B cell (primary cell): Measurements from ENCODE around the gene TWF2. TPM values are rescaled to one million over a fixed set of nuclear protein-coding genes. Genes with fewer than 3 reads are reported as not detected.

ENCODE experiments used
- ATAC-seq: fragments of 200-7000 bp; cut with Tn5 transposase; one replicate; pipeline ENCODE4 v1.10.0; 2021; ENCODE audit warnings: low read depth, mild to moderate bottlenecking, moderate number of reproducible peaks, moderate library complexity
- CTCF ChIA-PET: fragments of 350-600 bp; sonication (Branson Sonifier 250); formaldehyde crosslinking; loops from one replicate; lab custom pipeline; 2021; ENCODE audit warnings: antibody characterized with exemption, inconsistent platforms; lab: Charles Lee
- POLR2A ChIA-PET: fragments of 350-600 bp; sonication (Branson Sonifier 250); formaldehyde crosslinking; loops from one replicate; lab custom pipeline; 2021; ENCODE audit warnings: antibody characterized with exemption; lab: Charles Lee
- DNase-seq: peaks from one replicate; pipeline ENCODE4 v3.0.0; 2013
- H2AFZ ChIP-seq: 2 replicates; pipeline ENCODE4 v1.6.1; 2012; ENCODE audit warnings: mild to moderate bottlenecking, low read depth, low read length; ENCODE audit not compliant: insufficient read depth, poor library complexity, severe bottlenecking
- H3K27ac ChIP-seq, 2 donors: 1 replicate in 1 of 2; 2 replicates in 1 of 2; pipeline ENCODE4 v1.5.1; 2012 to 2013; ENCODE audit warnings: low read length in 2 of 2, mild to moderate bottlenecking in 2 of 2, moderate library complexity in 1 of 2
- H3K27me3 ChIP-seq, 4 experiments: fragments of 200-600 bp in 1 of 4; sonication (generic) in 1 of 4; replicated peaks in 1 of 4; 1 replicate in 2 of 4; 2 replicates in 2 of 4; pipeline versions ENCODE4 v1.6.1 to v1.7.0; 2013 to 2016; ENCODE audit warnings: low read length in 3 of 4, mild to moderate bottlenecking in 2 of 4, mixed read lengths in 1 of 4, moderate library complexity in 1 of 4; ENCODE audit not compliant: insufficient read depth in 4 of 4, control insufficient read depth in 3 of 4; ENCODE audit errors: control extremely low read depth in 1 of 4
- H3K36me3 ChIP-seq, 2 experiments: replicated peaks in 1 of 2; 1 replicate in 1 of 2; 2 replicates in 1 of 2; pipeline versions ENCODE4 v1.6.1 to v1.7.1; 2013; ENCODE audit warnings: low read length in 1 of 2; ENCODE audit not compliant: insufficient read depth in 2 of 2, control insufficient read depth in 1 of 2; ENCODE audit errors: control extremely low read depth in 1 of 2, extremely low read depth in 1 of 2
- H3K4me1 ChIP-seq, 2 donors: fragments of 200-600 bp in 1 of 2; sonication (generic) in 1 of 2; 1 replicate in 1 of 2; 2 replicates in 1 of 2; pipeline versions ENCODE4 v1.5.1 to v1.6.1; 2013 to 2017; ENCODE audit warnings: low read length in 2 of 2; ENCODE audit not compliant: control insufficient read depth in 2 of 2, insufficient read depth in 2 of 2
- H3K4me2 ChIP-seq: replicated peaks from 2 replicates; pipeline ENCODE3; 2012; ENCODE audit warnings: mild to moderate bottlenecking, low read depth, low read length; ENCODE audit not compliant: poor library complexity, severe bottlenecking
- H3K4me3 ChIP-seq, 5 experiments: fragments of 200-600 bp in 1 of 5; sonication (generic) in 1 of 5; 1 replicate in 3 of 5; 2 replicates in 2 of 5; pipeline versions ENCODE4 v1.5.1 to v1.7.0; 2011 to 2016; ENCODE audit warnings: low read length in 4 of 5, mild to moderate bottlenecking in 4 of 5, low read depth in 2 of 5, control low read depth in 1 of 5, moderate library complexity in 1 of 5; ENCODE audit not compliant: insufficient read depth in 1 of 5; ENCODE audit errors: control extremely low read depth in 1 of 5, extremely low read depth in 1 of 5
- H3K79me2 ChIP-seq: fragments of 200-600 bp; sonication (generic); one replicate; pipeline ENCODE4 v1.6.0; 2016; ENCODE audit warnings: low read length; ENCODE audit not compliant: control insufficient read depth, insufficient read depth
- H3K9ac ChIP-seq: fragments of 200-600 bp; sonication (generic); 2 replicates; pipeline ENCODE4 v1.6.1; 2017; ENCODE audit warnings: mild to moderate bottlenecking, low read length, moderate library complexity
- H3K9me3 ChIP-seq, 3 donors: one replicate each; pipeline versions ENCODE4 v1.6.1 to v1.7.1; 2013; ENCODE audit warnings: low read length in 2 of 3; ENCODE audit not compliant: control insufficient read depth in 2 of 3, insufficient read depth in 1 of 3; ENCODE audit errors: control extremely low read depth in 1 of 3
- H4K20me1 ChIP-seq: 2 replicates; pipeline ENCODE4 v1.6.0; 2012; ENCODE audit warnings: mild to moderate bottlenecking, low read length; ENCODE audit not compliant: insufficient read depth, control insufficient read depth, poor library complexity, severe bottlenecking
- H3K27ac Mint-ChIP-seq: one replicate; pipeline ENCODE4 v1.8.0; 2021; ENCODE audit warnings: mixed read lengths
- H3K27me3 Mint-ChIP-seq: one replicate; pipeline ENCODE4 v1.8.0; 2021; ENCODE audit warnings: mixed read lengths
- H3K4me1 Mint-ChIP-seq: one replicate; pipeline ENCODE4 v1.8.0; 2021; ENCODE audit warnings: mixed read lengths
- H3K4me3 Mint-ChIP-seq: one replicate; pipeline ENCODE4 v1.8.0; 2021; ENCODE audit warnings: mixed read lengths
- H3K9me3 Mint-ChIP-seq: one replicate; pipeline ENCODE4 v1.8.0; 2022; ENCODE audit warnings: mixed read lengths; ENCODE audit not compliant: insufficient read depth
- EZH2 ChIP-seq: IDR thresholded peaks from 2 replicates; pipeline ENCODE4 v1.6.1; 2012; ENCODE audit warnings: borderline replicate concordance, low read depth, mild to moderate bottlenecking, moderate library complexity, low read length; ENCODE audit not compliant: insufficient read depth, poor library complexity, severe bottlenecking
- WGBS: methylation state at CpG from one replicate; pipeline ENCODE4 v1.1.5; 2013; ENCODE audit warnings: missing lambda C conversion rate; ENCODE audit not compliant: insufficient coverage; 5-methylcytosine and 5-hydroxymethylcytosine counted together
- intact Hi-C: fragments of 100-400 bp; cut with micrococcal nuclease; formaldehyde crosslinking; loops from one replicate; pipeline ENCODE4 v1.10.0; 2022
- polyA plus RNA-seq: library from polyadenylated mRNA; depleted of rRNA; stranded (reverse); fragments of >200 nt; gene quantifications from 2 replicates; pipeline ENCODE4 v1.2.3, GENCODE V29; 2012
- total RNA-seq, 2 donors: library from RNA; stranded (reverse); fragments of 120-200 nt in 1 of 2; gene quantifications; 1 replicate in 1 of 2; 2 replicates in 1 of 2; pipeline versions ENCODE4 v1.2.3 to v1.2.4, GENCODE V29; 2013 to 2022
- TF ChIP-seq, protein P1 (sequence below): fragments of 200-600 bp; IDR thresholded peaks from one replicate; pipeline ENCODE4 v1.8.0; 2022; ENCODE audit warnings: antibody characterized with exemption, mild to moderate bottlenecking

Gene TWF2
- total and polyA plus RNA-seq, 2 donors (not counting 1 experiment from before 2014, with no cell fraction given): 60.3 to 88.2 TPM

DNA sequence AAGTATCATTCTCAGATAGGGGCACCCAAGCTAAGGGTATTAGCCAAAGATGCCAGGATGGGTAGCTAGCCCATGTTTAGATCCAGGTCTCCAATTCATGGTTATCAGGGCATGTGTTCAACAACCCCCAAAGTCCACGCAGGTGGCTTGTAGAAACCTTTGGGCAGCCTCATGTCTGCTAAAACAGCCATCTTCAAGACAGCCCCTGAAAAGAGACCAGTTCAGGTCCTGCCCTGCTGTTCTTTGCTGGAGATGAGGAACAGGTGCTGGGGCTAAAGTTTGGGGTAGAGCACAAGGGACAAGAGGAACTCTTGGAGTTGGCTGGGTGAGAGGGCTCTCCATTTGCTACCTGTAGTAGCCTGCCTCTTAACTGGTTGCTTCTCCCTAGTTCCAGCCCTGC, 11.2 kb upstream of the TWF2 start:
- CTCF ChIA-PET: interaction anchor here (0.8 to 2.4 kb wide), 4 partner anchors 16 to 28 kb away, joined by 3 to 13 read pairs (median 4); partner anchors contain the start of genes TLR9 and WDR82
- H3K9me3 ChIP-seq: no peaks in the 10 kb centered on the region

DNA sequence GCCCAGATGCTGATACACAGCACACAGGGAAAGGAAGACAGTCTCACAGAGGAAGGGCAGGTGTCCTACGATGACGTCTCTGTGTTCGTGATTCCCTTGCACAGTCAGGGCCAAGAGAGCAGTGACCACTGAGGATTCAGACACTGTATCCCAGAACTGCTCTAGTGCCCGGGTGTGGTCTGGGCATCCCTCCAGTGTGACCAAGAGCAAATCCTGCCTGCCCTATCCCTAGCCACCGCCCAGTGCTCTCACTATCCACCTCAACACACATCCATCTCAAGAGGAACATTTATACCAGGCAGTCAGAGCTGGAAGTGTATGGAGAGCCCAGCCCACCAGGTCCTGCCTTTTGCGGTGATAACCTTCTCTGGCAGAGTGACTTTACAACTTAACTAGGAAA, 10.7 kb upstream of the TWF2 start:
- Histone ChIP-seq H2AFZ (no peak overlapping the region), H3K36me3 (peaks cover 0 to 38% of the 10 kb centered on the region in 2 experiments), H3K4me2 (no peak overlapping the region), H3K4me3 (no peak overlapping the region), H3K79me2 (no peaks in the 10 kb centered on the region), H3K9ac (no peak overlapping the region), H3K9me3 (no peaks in the 10 kb centered on the region), H4K20me1 (peaks cover 6% of the 10 kb centered on the region), H3K27me3 (no peaks in the 10 kb centered on the region), H3K4me1 (peaks cover 41 to 51% of the 10 kb centered on the region in 2 donors), H3K27ac (peak overlapping the region in 1 of 2 donors; percentile 89)
- H3K27me3 Mint-ChIP-seq: no peaks in the 10 kb centered on the region
- peaks cover 57% of the 10 kb centered on the region for H3K4me1 Mint-ChIP-seq
- CTCF ChIA-PET: interaction anchor here (1.1 to 2.4 kb wide), 4 partner anchors 15 to 89 kb away, joined by 3 to 13 read pairs (median 5); partner anchors contain the start of gene WDR82
- POLR2A ChIA-PET: interaction anchor here (1.1 to 1.3 kb wide), 2 partner anchors 11 to 30 kb away, joined by 4 to 6 read pairs; partner anchors contain the start of gene TWF2
- intact Hi-C loops: no loop called here
- 89% methylated on average over 6 of the region's 6 CpGs for WGBS
- no peak for DNase-seq
- ATAC-seq: no peak
- no peak overlapping the region for H3K4me3 Mint-ChIP-seq
- no peak for TF ChIP-seq EZH2
- TF ChIP-seq, protein P1, sequence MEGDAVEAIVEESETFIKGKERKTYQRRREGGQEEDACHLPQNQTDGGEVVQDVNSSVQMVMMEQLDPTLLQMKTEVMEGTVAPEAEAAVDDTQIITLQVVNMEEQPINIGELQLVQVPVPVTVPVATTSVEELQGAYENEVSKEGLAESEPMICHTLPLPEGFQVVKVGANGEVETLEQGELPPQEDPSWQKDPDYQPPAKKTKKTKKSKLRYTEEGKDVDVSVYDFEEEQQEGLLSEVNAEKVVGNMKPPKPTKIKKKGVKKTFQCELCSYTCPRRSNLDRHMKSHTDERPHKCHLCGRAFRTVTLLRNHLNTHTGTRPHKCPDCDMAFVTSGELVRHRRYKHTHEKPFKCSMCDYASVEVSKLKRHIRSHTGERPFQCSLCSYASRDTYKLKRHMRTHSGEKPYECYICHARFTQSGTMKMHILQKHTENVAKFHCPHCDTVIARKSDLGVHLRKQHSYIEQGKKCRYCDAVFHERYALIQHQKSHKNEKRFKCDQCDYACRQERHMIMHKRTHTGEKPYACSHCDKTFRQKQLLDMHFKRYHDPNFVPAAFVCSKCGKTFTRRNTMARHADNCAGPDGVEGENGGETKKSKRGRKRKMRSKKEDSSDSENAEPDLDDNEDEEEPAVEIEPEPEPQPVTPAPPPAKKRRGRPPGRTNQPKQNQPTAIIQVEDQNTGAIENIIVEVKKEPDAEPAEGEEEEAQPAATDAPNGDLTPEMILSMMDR: no peak
- peak overlapping the region; percentile 39 for H3K27ac Mint-ChIP-seq
- no peaks in the 10 kb centered on the region for H3K9me3 Mint-ChIP-seq

More for the DNA sequence above, 11.2 kb upstream of the TWF2 start:
- H3K79me2 ChIP-seq: peaks cover under 1% of the 10 kb centered on the region
- H3K9ac ChIP-seq: no peak overlapping the region
- TF ChIP-seq, protein P1: no peak
- TF ChIP-seq EZH2: no peak
- Mint-ChIP-seq H3K9me3 (no peaks in the 10 kb centered on the region), H3K27me3 (no peaks in the 10 kb centered on the region), H3K4me1 (peaks cover 54% of the 10 kb centered on the region), H3K27ac (peak overlapping the region; percentile 39), H3K4me3 (no peak overlapping the region)
- no peak overlapping the region for H3K4me3 ChIP-seq
- ATAC-seq (no peak), DNase-seq (no peak)
- H3K4me2 ChIP-seq: no peak overlapping the region
- H3K27ac ChIP-seq: peak overlapping the region; percentile 21 to 89
- H4K20me1 ChIP-seq: peaks cover 6% of the 10 kb centered on the region
- H3K4me1 ChIP-seq: peaks cover 37 to 48% of the 10 kb centered on the region in 2 donors
- WGBS: 100% methylated on average over 1 of the region's 1 CpG
- peaks cover 0 to 39% of the 10 kb centered on the region in 2 experiments for H3K36me3 ChIP-seq
- intact Hi-C loops: no loop called here
- H2AFZ ChIP-seq: no peak overlapping the region
- POLR2A ChIA-PET: interaction anchor here (0.7 to 1.1 kb wide), 3 partner anchors 10 to 31 kb away, joined by 3 to 6 read pairs (median 3); partner anchors contain the start of gene WDR82
- no peaks in the 10 kb centered on the region for H3K27me3 ChIP-seq
